ENCODE data around the gene PITPNM1. TPM values are rescaled to one million over a fixed set of nuclear protein-coding genes. Genes with fewer than 3 reads are reported as not detected.
"Not testable (repeated sequence)": the region's sequence is repeated elsewhere in the genome, so short reads cannot be mapped to it uniquely, and the experiment has no call there.

The PITPNM1 gene
- total RNA-seq, 1 donor from 2014 or later: 41.2 TPM

DNA sequence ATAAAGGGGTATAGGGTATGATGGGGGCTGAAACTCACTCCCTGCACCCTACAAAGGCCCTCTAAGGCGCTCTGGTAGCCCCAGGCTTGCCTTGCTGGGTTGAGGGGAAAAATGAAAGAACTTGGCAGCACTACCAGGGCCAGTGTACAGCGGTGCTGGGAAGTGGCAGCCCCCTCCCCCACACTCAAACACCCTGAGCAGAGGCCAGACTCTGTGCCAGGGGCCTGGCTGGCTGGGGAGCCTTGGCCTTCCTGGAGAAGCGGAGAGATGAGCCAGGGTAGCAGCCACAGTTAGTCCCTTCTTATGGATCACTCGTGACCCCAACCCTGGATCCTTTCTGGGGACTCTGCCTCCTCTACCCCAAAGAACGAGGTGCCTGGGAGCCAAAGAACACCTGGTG lies 38.8 kb downstream of the PITPNM1 start:
- no peak for DNase-seq (ENCODE audit: low spot score)

DNA sequence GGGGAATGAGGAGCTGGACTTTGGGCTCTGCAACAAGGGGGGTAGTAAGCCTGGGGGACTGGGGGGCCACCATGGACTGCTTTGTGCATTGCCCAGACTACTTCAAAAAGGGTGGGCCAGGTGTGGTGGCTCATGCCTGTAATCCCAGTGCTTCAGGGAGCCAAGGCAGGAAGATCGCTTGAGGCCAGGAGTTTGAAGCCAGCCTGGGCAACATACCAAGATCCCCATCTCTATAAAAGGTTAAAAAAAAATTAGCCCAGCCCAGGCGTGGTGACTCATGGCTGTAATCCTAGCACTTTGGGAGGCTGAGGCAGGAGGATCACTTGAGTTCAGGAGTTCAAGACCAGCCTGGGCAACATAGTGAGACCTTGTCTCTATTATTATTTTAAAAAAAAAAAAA lies 39.6 kb downstream of the PITPNM1 start:
- not testable (repeated sequence) for DNase-seq (ENCODE audit: low spot score)

DNA sequence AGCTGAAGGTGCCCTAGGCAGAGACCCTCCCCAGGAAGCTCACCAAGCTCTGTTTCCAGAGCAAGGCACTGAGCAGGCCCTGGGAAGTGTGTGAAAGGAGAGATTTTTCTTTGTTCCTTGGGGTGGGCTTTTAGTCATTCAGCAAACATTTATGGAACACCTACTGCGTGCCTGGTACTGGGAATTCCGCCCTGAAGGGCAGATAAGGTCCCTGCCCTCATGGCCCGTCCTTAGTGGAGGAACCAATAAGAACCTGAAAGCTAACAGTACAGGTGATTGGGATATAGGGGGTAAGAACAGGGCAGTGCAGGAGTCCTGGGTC lies 40.0 kb downstream of the PITPNM1 start:
- DNase-seq (ENCODE audit: low spot score): no peak

DNA sequence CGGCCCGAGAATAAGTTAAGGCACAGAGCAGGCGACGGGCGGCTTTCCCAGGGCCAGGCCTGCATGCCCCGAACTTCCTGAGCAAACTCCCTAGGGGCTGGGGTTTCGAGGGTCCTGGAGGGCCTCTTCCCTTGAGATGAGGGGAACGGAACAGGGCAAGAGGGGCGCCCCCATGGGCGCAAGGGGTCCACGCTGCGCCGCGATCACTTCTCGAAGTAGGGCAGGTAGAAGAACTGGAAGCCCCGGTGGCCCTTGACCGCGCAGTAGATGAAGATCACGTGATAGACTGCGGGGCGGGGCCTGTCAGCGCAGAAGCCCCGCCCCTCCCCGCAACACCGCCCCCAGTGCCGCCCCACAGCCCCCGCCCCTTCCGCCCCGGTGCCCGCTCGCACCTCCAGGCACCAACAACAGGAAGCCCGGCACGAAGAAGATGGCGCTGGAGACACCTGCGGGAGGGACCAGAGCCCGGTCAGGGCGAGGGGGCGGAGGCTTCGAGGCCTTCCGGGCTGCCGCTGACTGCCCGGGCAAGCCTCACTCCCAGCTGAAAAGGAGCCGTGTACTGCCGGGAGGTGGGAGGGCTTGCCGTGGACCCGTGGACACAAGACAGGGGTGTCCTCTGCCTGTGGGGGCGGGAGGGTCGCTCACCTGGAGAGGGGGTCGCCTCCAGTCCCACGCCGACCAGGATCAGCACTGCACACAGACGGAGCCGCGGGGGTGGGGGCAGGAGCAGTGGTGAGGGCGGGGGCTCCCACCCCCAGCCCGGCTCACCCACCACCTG lies 40.6 kb downstream of the PITPNM1 start:
- DNase-seq (ENCODE audit: low spot score): peak; percentile 92

DNA sequence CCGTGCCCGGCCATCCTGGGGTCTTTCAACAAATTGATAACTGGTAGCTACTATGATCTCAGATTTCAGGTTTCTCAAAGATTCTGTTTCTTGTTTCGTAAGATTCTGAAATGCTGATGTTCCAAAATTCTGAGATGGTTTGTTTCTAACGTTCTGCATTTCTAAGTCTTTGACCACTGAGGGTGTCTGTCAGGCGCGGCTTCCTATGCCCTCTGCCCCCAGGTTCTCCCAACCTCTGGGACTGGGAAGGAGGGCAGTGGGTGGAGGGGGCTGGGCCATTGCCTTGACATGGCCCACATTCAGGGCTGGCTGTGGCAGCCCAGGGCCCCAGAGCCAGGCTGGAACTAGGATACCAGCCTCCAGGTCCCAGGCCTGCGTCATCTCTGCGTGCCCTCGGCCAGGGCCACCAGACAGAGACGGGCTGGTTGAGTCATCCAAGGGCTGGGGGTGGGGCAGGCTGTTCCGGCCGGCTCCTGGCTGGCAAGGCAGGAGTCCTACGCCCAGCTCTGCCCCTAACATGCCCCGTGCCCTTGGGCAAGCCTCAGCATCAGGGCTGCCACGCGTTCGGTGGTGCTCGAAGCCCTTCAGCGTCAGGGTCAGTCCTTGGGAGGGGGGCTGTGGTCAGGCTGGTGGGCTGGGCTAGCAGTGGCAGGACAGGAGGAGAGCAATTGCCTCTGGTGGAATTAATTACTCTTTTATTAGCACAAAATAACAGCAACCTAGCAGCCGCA lies 41.3 kb downstream of the PITPNM1 start:
- peak; percentile 86 for DNase-seq (ENCODE audit: low spot score)

DNA sequence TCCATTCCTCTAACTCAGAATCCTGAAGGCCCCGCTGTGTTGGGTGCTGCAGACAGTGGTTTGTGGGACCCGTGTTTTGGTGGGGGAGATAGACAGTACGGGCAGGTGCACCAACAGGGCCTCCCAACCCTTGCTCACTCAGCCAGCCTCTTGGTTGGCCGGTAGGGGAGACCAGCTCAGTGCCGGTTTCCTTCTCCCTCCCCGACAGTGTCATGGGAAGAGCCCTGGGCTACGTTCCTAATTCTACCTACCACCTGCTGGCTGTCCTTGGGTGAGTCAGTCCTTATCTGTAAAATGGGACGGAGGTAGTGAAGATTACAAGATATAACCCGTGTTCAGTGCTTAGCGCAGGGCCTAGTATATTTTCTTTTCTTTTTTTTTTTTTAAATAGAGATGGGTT lies 42.0 kb downstream of the PITPNM1 start:
- no peak for DNase-seq (ENCODE audit: low spot score)

DNA sequence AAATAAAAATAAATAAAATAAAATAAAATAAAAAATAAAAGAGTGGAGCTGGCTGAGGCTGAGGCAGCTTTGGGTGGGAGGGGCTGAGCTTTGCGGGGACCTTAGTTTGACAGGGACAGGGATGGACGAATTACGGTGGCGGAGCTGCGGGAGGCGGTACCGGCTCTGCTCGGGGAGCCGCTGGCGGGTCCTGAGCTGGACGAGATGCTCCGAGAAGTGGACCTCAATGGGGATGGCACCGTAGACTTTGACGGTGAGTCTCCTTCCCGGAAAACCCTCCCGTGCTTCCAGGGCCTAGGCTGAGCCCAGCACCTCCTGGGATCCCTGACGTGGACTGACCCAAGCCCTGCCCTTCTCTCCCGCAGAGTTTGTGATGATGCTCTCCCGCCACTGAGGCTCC lies 46.9 kb downstream of the PITPNM1 start:
- DNase-seq (ENCODE audit: low spot score): no peak

DNA sequence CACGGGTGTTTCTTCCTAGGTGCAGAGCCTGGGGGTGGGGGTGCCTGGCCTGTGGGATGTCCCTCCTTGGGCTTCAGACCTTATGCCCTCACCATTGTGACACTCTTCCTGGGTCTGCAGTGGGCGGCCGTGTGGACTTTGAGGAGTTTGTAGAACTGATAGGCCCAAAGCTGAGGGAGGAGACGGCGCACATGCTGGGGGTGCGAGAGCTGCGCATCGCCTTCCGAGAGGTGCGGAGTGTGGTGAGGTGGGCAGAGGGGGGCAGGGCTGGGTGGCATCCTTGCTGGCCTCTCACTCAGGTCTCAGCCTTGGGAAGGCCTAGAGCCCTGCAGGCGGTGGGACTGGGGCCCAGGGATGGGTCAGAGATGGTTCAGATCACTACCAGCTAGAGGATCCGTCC lies 47.7 kb downstream of the PITPNM1 start:
- DNase-seq (ENCODE audit: low spot score): no peak

DNA sequence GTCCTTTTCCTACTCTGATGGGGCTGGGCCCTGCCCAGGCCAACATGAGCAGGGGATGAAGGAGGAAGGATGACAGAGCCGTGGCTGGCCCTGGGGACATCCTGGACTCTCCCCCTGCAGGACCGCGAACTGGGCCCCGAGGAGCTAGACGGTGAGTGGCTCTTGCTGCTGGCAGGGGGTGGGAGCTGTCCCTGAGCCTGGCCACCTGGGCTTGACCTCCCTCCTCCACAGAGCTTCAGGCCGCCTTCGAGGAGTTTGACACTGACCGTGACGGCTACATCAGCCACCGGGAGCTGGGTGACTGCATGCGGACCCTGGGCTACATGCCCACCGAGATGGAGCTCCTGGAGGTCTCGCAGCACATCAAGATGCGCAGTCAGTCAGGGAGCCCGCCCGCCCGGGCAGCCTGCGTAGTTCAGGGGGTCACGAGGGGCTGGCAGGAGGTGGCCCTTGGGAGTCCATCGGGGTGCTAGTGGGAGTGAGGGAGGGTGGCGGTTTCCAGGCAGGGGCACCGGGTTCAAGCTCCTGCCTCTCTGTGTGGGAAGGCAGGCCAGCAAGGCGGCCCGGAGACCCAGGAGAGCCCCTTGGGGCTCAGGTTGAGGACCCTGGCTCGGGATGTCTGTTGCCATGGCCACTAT lies 49.0 kb downstream of the PITPNM1 start:
- DNase-seq (ENCODE audit: low spot score): no peak

DNA sequence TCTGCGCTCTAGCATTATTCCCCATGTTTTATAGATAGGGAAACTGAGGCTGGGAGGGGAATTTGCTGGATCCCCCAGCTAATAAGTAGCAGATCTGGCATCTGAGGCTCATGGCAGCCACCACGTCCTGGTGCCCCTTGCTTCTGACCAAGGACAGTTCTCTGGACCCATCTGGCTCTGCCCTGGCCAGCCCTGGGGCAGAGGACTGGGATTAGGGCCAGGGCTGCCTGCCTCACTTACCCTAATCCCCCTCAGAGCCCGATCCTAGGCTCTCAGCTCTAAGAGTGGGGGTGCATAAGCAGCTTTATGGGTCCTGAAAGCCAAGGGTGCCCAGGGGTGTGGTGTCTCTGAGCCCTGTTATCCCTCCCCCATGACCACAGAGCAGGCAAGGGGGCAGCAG lies 50.1 kb downstream of the PITPNM1 start, which contains the start of gene CABP4:
Gene CABP4, plus strand, starts transcription at position 301 of the 400 bp plus-strand sequence. Its CDS starts 70 bp downstream, at position 371.
- DNase-seq (ENCODE audit: low spot score): no peak

DNA sequence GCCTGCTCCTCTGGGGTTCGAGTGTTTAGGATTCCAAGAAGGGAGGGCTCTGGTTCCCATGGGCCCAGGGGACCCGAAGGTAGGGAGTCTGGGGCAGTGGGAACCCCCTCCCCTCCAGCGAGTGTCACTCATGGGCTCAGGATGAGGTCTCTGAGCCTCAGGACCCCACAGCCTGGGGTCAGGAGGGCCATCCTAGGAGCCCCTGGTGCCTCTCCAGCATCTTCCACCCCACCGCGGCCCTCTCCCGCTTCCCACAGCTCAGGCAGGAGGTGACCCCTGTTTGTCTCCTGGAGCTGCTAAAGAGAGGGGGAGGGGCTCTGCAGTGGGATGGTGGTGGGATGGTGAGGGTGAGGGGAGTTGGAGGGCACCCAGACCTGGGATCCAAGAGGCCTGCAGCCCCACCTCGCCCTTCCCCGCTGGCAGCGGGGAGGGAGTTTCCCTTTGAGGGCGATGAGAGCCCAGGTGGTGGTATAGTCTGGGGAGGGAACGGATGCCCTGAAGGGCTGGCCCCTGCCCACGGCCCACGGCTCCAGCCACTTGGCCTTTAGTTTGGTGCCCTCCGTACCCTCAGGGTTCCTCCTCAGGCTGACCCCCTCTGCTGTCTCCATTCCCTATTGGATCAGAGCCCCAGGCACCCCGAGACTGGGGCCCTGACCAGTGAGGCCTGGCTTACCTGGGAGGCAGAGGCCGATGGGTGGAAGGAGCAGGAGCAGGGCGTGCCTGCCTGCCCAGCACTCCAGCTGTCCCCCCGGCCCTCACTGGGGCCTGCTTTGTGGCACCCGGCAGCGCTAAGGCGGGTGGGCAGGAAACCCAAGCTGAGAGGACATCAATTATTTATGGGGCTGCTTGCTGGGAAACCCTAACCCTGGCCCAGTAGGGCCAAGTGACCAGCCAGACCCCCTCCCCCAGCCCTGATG lies 51.1 kb downstream of the PITPNM1 start:
- DNase-seq (ENCODE audit: low spot score): no peak

DNA sequence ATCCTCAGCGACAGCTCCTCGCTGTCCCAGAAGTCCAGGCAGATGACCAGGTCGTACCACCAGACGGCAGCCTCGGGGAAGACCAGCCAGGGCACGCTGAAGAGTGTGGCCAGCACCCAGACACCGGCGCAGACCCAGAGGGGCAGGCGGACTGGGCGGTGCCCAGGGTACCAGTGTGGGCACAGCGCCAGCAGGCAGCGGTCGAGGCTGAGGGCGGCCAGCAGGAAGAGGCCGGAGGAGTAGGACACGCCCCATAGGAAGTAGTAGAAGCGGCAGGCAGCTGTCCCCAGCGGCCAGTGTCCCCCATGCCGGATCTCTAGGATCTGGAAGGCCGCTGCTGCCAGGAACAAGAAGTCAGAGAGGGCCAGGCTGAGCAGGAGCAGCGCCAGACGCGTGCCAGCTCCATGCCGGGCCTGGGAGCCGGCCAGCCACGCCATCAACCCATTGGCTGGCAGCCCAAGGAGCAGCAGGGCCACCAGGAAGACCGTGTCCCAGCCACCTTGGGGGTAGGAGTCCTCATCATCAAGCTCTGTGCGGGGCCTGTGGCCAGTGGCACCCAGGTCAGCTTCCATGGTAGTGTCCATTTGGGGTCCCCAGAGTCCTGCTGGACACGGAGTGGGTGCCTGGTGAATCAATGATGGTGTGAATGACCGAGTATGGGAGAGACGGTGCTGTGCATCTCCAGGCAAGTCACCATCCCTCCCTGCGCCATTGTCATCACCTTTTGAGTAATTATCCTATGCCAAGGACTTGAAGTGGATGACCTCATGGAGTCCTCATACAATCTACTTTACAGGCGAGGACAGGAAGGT lies 52.8 kb downstream of the PITPNM1 start, which contains the start of gene GPR152:
Gene GPR152, minus strand, starts transcription at position 589 of the 812 bp plus-strand sequence. Its CDS starts 5 bp downstream, at position 584.
- DNase-seq (ENCODE audit: low spot score): no peak

DNA sequence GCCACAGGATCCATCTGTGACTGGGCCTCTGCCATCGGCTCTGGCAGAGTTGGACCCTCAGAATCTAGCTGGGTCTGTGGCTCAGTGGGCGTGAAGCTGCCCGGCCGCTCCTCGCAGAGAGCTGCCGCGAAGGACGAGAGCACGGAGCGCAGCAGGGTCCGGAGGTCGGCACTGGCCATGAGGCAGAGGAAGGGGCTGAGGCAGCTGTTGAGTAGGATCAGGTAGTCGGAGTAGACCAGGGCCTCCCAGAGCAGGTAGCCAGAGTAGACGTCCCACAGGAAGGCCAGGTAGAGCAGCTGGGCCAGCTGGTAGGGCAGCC lies 53.5 kb downstream of the PITPNM1 start:
- no peak for DNase-seq (ENCODE audit: low spot score)

DNA sequence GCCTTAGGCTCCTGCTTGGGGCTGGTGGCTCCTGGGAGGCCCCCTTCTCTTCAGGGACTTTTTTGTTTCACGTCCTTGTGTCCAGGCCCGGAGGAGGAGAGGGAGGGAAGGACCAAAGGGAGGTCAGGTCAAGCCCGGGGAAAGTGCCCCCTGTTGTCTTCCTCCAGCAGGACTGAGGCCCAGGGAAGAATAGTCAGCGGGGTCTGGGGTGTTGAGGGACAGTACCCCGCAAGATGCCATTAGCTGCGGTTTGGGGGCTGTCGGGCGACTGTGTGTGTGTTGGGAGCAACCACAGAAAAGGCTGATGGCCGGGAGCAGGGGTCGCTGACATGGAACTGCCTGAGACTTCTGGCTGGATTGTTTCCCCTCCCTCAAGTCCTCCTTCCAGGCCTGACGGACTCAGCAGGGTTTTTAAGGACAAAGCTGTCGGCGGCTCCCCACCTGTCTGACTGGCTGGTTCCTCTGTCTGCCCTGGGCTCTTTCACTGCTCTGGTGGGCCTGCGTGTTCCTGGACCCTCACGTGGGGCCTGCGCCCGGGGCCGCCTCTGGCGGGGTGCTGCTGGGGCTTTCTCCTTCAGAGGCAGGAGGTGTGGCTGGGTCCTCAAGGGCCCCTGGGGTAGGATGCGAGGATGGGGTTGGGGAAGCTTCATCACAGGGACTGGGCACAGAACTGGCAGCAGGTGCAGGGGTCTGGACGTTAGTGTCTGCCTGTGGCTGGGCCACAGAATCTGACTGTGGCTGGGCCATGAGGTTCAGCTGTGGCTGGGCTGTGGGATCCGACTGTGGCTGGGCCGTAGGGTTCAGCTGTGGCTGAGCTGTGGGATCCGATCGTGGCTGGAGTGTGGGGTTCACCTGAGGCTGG lies 54.1 kb downstream of the PITPNM1 start:
- no peak for DNase-seq (ENCODE audit: low spot score)

DNA sequence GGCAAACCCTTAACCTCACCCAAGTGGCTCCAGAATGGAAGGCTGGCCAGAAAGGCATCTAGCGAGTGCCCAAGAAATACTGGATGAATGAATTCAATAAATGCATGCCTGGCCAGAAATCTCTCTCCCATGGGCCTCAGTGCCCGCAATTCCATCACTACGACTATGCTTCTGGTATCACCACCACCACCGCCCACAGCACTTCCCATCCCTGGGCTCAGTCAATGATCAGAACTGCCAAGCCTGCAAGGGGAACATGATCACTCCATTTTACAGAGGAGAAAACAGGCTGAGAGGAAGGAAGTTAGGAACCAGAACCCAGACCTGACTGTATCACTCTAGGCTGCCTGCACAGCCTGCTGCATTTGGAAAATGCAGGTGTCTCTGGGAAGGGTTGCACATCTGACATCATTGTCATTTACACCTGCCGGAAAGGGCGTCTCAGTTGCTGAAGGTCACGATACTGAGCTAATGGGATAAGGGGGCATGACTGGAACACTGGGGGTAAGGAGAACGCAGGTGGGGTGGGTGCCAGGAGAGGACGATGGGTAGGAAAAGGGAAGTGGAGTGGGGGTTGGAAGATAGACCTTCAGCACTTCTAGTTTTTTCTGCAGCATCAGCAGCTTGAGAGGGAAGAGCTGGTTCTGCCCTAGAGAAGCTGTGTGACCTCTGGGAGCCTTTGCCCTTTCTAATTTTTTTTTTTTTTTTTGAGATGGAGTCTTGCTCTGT lies 55.9 kb downstream of the PITPNM1 start:
- DNase-seq (ENCODE audit: low spot score): no peak

DNA sequence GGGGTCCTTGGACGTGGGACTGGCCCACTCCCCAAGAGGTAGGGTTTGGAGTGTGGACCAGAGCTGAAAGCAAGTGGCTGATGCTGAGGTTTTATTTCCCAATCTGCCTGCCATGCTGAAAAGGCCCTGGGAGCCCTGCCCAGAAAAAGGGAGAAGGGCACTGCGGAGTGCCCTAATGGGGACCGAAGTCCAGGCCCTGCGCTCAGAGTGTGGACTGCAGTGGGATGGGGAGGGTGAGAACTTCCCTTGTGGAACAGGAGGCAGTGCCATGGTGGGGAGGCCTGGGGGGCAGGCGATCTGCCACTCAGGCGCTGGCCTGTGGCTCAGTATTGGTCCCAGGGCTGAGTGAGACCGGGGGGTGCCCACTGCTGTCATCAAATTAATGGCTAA lies 56.9 kb downstream of the PITPNM1 start:
- DNase-seq (ENCODE audit: low spot score): no peak

DNA sequence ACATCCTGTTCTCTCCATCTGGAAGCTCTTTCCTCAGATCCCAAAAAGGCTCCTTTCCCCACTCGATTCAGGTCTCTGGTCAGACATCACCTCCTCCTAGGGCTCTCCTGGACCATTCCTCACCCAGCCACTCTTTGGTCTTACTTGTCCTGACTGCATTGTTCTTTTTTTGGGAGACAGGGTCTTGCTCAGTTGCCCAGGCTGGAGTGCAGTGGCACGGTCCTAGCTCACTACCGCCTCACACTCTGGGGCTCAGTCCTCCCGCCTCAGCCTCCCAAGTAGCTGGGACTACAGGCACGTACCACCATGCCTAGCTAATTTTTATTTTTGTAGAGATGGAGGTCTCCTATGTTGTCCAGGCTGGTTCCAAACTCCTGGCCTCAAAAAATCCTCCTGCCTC lies 59.6 kb downstream of the PITPNM1 start:
- no peak for DNase-seq (ENCODE audit: low spot score)

DNA sequence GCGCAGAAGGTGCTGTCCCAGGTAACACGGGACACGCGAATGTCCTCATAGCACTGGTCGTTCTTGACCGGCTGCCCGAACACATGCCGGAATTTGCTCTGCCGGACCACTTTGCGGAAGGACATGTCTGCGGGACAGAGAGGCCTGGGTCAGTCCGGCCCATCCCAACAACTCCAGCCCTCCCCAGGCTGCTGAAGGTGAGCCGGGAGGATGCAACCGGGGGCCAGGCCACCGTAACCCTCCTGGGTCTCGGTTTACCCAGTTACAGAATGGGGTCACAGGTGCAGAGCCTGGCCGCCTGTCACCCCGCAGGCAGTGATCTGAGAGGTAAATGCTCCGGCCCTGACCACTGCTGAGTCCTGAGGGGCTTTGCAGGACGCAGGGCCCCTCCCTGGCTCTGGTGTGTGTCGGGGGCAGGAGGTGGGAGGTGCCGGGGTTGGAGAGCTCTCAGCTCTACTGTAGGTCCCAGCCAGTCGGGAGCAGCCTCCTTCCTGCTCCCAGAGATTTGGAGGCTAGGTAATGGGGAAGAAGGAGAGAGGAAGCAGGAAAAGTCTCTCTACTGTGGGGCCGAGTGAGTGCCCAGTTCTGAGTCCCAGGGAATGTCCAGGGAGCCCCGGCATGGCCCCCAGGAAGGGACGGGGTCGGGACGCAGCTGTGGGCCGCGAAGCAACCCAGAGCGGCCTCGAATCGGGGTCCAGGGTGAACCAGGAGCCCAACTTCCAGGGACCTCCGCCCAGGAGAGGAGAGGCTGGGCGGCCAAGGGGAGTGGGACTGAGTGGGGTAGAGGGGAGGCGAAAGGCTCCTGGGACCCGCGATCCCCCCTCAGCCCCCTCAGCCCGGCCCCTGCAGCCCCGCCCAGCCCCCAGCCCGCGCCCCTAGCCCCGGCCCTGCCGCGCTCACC lies 62.4 kb downstream of the PITPNM1 start:
- no peak for DNase-seq (ENCODE audit: low spot score)
